Ammon's horn (tissue), 1 donor: ENCODE data around the gene SHMT2.

Source experiments
- DNase-seq: peaks from one replicate; pipeline ENCODE4 v3.0.0-alpha.2; 2016; ENCODE audit warnings: low spot score

Gene SHMT2

GRCh38 chr12:57227315-57228115 lies 2.0 kb upstream of the SHMT2 start:
- no peak for DNase-seq

- no peak for DNase-seq
These were observed 371 bp upstream of the SHMT2 start for GRCh38 chr12:57229046-57229633.

- DNase-seq: no peak
These were observed 1.1 kb downstream of the SHMT2 start for GRCh38 chr12:57230381-57231155.

- no peak for DNase-seq
These were observed 1.9 kb downstream of the SHMT2 start for GRCh38 chr12:57231276-57232021.

- no peak for DNase-seq
These were observed 2.7 kb downstream of the SHMT2 start for GRCh38 chr12:57232156-57232756.

- DNase-seq: no peak
These were observed 4.1 kb downstream of the SHMT2 start for GRCh38 chr12:57233357-57234232.

- DNase-seq: no peak
These were observed 4.7 kb downstream of the SHMT2 start for GRCh38 chr12:57234233-57234570.

GRCh38 chr12:57234571-57235016 lies 5.1 kb downstream of the SHMT2 start:
- DNase-seq: no peak

GRCh38 chr12:57235017-57235727 lies 5.7 kb downstream of the SHMT2 start:
- no peak for DNase-seq

- DNase-seq: no peak
These were observed 6.2 kb downstream of the SHMT2 start for GRCh38 chr12:57235728-57236131.

GRCh38 chr12:57236201-57236924 lies 6.9 kb downstream of the SHMT2 start:
- no peak for DNase-seq

GRCh38 chr12:57236925-57237595 lies 7.5 kb downstream of the SHMT2 start:
- no peak for DNase-seq

- DNase-seq: no peak
These were observed 8.1 kb downstream of the SHMT2 start for GRCh38 chr12:57237596-57237931.

GRCh38 chr12:57237932-57238853 lies 8.7 kb downstream of the SHMT2 start:
- DNase-seq: no peak

GRCh38 chr12:57238854-57239554 lies 9.5 kb downstream of the SHMT2 start:
- peak; percentile 87 for DNase-seq

GRCh38 chr12:57239587-57240065 lies 10.1 kb downstream of the SHMT2 start:
- no peak for DNase-seq
